Mesothelial cell of epicardium (in vitro differentiated cells): ENCODE data around the gene CHIC2. TPM values are rescaled to one million over a fixed set of nuclear protein-coding genes. Genes with fewer than 3 reads are reported as not detected.

Experiments
- DNase-seq, 2 experiments: peaks; one replicate each; pipeline ENCODE4 v3.0.0; 2021; ENCODE audit warnings: low spot score in 2 of 2; ENCODE audit not compliant: unreplicated experiment in 2 of 2
- H3K27ac Mint-ChIP-seq: 2 replicates; pipeline ENCODE4 v1.8.0; 2021; ENCODE audit warnings: mixed read lengths
- H3K27me3 Mint-ChIP-seq: 2 replicates; pipeline ENCODE4 v1.8.0; 2021; ENCODE audit warnings: low read depth, mixed read lengths
- H3K36me3 Mint-ChIP-seq: 2 replicates; pipeline ENCODE4 v1.8.0; 2021; ENCODE audit warnings: mixed read lengths
- H3K4me1 Mint-ChIP-seq: 2 replicates; pipeline ENCODE4 v1.8.0; 2021; ENCODE audit warnings: mixed read lengths
- H3K4me3 Mint-ChIP-seq: 2 replicates; pipeline ENCODE4 v1.8.0; 2021; ENCODE audit warnings: mild to moderate bottlenecking, moderate library complexity, mixed read lengths
- H3K9me3 Mint-ChIP-seq: 2 replicates; pipeline ENCODE4 v1.8.0; 2021; ENCODE audit warnings: mixed read lengths
- CTCF ChIP-seq: fragments of 200-600 bp; sonication (generic); IDR thresholded peaks from one replicate; pipeline ENCODE4 v1.5.0; 2021; ENCODE audit warnings: antibody characterized with exemption; ENCODE audit not compliant: unreplicated experiment
- total RNA-seq: library from RNA; stranded (reverse); gene quantifications from 3 replicates; pipeline ENCODE4 v1.2.1, GENCODE V29; 2021

The CHIC2 gene
- total RNA-seq, 1 donor from 2014 or later = 21.8 TPM

GRCh38 chr4:54091637-54092404, 27.4 kb upstream of the CHIC2 start:
- Mint-ChIP-seq H3K36me3 (no peaks in the 10 kb centered on the region), H3K4me3 (peak overlapping the region; percentile 82), H3K4me1 (peaks cover 9% of the 10 kb centered on the region), H3K9me3 (no peaks in the 10 kb centered on the region), H3K27ac (no peak overlapping the region), H3K27me3 (peaks cover 90% of the 10 kb centered on the region)
- DNase-seq = peak; percentile 65 to 72
- no peak for TF ChIP-seq CTCF

GRCh38 chr4:54090804-54091623, 26.6 kb upstream of the CHIC2 start:
- peaks cover 90% of the 10 kb centered on the region for H3K27me3 Mint-ChIP-seq
- H3K4me3 Mint-ChIP-seq = peak overlapping the region; percentile 82
- H3K27ac Mint-ChIP-seq = no peak overlapping the region
- no peak for TF ChIP-seq CTCF
- H3K4me1 Mint-ChIP-seq = peaks cover 9% of the 10 kb centered on the region
- peak in 1 of 2 experiments; percentile 48 for DNase-seq
- H3K9me3 Mint-ChIP-seq = no peaks in the 10 kb centered on the region
- no peaks in the 10 kb centered on the region for H3K36me3 Mint-ChIP-seq

DNA sequence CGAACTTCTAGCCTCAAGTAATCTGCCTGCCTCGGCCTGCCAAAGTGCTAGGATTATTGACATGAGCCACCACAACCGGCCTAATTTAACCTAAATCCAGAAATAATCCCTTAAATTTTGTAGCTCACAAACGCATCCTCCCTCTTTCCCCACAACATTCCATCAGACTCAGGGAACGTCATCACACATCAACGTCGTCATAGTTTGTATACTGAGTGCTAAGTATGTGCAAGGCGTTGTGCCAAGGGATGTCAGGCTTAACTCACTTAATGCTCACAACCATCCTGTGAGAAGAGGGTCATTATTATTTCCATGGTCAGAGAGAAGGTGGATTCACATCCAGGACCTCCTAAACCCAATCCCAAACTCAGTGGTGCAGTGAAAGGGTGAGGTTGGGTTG, 26.0 kb upstream of the CHIC2 start:
- Mint-ChIP-seq H3K4me3 (no peak overlapping the region), H3K36me3 (no peaks in the 10 kb centered on the region), H3K27me3 (peaks cover 90% of the 10 kb centered on the region), H3K4me1 (peaks cover 9% of the 10 kb centered on the region), H3K9me3 (no peaks in the 10 kb centered on the region), H3K27ac (no peak overlapping the region)
- no peak for TF ChIP-seq CTCF
- DNase-seq = no peak

- Mint-ChIP-seq H3K4me1 (peaks cover 9% of the 10 kb centered on the region), H3K9me3 (no peaks in the 10 kb centered on the region), H3K4me3 (no peak overlapping the region), H3K27me3 (peaks cover 84% of the 10 kb centered on the region), H3K36me3 (no peaks in the 10 kb centered on the region), H3K27ac (no peak overlapping the region)
- TF ChIP-seq CTCF = no peak
- no peak for DNase-seq
Observed at GRCh38 chr4:54089875-54090274, 25.5 kb upstream of the CHIC2 start.

DNA sequence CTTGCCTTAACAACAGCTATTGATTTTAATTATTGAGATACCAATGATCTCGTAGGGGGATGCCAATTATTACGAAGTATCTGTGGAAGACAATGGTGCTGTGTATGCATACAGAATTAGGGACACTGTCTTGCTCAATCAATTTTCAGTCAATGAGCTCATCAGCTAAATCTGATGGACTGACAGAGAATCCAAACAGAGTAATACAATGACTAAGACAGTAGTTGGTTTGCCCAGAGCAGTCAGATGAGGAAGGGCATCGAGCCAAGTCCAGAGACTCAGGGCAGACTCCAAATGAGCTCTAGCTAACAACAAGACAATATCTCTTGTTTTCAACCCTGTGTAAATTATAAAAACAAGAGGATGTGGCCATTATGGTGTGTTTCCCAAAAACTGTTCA, 20.9 kb upstream of the CHIC2 start:
- peaks cover 38% of the 10 kb centered on the region for H3K27me3 Mint-ChIP-seq
- H3K36me3 Mint-ChIP-seq = no peaks in the 10 kb centered on the region
- DNase-seq = no peak
- H3K4me1 Mint-ChIP-seq = peaks cover 6% of the 10 kb centered on the region
- no peak overlapping the region for H3K27ac Mint-ChIP-seq
- no peaks in the 10 kb centered on the region for H3K9me3 Mint-ChIP-seq
- no peak overlapping the region for H3K4me3 Mint-ChIP-seq
- TF ChIP-seq CTCF = no peak
